HAP-1 (cell line): ENCODE data around the gene SRSF1.

Experiments used
- DNase-seq, 2 experiments: peaks; one replicate each; pipeline ENCODE4 v3.0.0-alpha.2; 2016 to 2020; ENCODE audit warnings: low spot score in 2 of 2
- H3K27me3 ChIP-seq: fragments of 250-450 bp; sonication (Bioruptor Pico); 2 replicates; pipeline ENCODE4 v1.5.1; 2020; ENCODE audit warnings: low read depth, mild to moderate bottlenecking, moderate library complexity
- H3K36me3 ChIP-seq: fragments of 250-450 bp; sonication (Bioruptor Pico); replicated peaks from 2 replicates; pipeline ENCODE4 v1.5.1; 2020; ENCODE audit warnings: mild to moderate bottlenecking
- H3K4me1 ChIP-seq: fragments of 250-450 bp; sonication (Bioruptor Pico); 2 replicates; pipeline ENCODE4 v1.5.1; 2020; ENCODE audit warnings: mild to moderate bottlenecking
- H3K4me3 ChIP-seq: fragments of 250-450 bp; sonication (Bioruptor Pico); 2 replicates; pipeline ENCODE4 v1.5.1; 2020; ENCODE audit warnings: mild to moderate bottlenecking, moderate library complexity
- H3K9me3 ChIP-seq: fragments of 250-450 bp; sonication (Bioruptor Pico); 2 replicates; pipeline ENCODE4 v1.5.1; 2020; ENCODE audit warnings: mild to moderate bottlenecking, moderate library complexity
- in situ Hi-C: fragments of 300-500 bp; cut with MboI; formaldehyde crosslinking; loops from 3 replicates; pipeline ENCODE4 v1.14.3; 2020; ENCODE audit warnings: low sequenced_read_pairs, inconsistent platforms, mixed read lengths

SRSF1 gene

DNA sequence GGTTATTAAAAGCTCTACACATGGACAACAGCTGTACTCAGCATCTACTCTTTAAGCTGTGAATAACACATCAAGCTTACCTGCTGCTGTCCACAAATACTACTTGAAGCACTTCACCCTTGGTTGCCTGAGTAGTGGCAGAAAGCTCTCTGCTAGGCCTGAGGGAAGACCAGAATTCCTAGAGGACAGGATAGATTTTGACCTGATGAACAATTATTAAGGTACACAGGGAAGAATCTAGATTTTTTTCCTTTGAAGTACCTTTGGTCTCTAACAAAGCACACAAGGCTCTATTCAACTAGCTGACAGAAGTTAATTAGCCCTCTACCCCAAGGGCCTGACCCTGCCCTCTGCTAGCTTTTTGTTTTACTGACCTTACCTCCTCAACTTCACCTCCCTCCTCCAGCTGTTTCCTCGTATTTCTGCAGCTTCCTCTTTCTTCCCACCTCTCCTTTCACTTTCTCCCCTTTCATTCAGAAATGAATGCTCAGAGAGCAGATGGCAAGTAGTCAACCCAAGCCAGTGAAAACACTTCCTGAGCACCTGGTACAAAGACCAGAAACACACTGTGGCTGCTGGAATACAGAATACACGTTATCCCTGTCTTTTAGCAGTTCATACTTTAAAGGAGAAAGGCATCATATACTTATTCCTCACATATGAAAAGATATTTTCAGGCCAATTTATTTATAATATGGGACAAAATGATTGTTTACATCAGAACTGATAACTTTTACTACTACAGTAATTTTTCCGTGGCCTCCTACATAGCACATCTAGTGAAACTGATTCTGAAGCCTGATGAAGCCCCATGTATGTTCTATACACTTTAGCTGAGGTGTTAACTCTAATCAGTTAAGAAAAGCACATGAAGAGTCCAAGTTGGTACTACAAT, 13.3 kb downstream of the SRSF1 start:
- H3K27me3 ChIP-seq, result no peaks in the 10 kb centered on the region
- H3K4me1 ChIP-seq, result peaks cover 18% of the 10 kb centered on the region
- no peaks in the 10 kb centered on the region for H3K9me3 ChIP-seq
- in situ Hi-C loops, result loop anchor here (10.0 kb wide), 1 partner anchor 99 kb away; no protein-coding TSS in a partner anchor
- H3K36me3 ChIP-seq, result peaks cover 21% of the 10 kb centered on the region
- H3K4me3 ChIP-seq, result no peak overlapping the region
- no peak for DNase-seq

DNA sequence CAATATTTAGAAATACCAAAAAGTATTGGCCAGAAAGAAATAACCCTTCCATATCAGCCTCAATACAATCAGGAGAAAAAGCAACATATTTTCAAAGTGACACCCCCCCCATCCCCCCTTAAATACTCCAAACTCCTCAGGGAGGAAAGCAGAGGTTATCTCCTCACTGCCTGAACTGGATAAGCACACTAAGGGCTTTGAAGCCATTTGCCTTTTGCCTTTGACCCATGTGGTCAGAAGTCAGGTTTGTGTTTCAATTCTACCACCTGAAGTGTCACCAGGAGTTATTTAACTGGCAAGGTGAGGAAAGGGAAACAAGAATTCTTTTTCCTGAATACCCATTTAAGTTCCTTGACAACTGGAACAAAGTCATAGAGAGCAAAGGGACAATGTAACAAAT, 15.5 kb downstream of the SRSF1 start:
- no peaks in the 10 kb centered on the region for H3K27me3 ChIP-seq
- H3K4me3 ChIP-seq, result no peak overlapping the region
- no peaks in the 10 kb centered on the region for H3K9me3 ChIP-seq
- in situ Hi-C loops, result loop anchor here (10.0 kb wide), 1 partner anchor 97 kb away; no protein-coding TSS in a partner anchor
- peaks cover 13% of the 10 kb centered on the region for H3K4me1 ChIP-seq
- peaks cover 1% of the 10 kb centered on the region; the same call in 1 of the 2 replicates for H3K36me3 ChIP-seq
- DNase-seq, result no peak

GRCh38 chr17:57990037-57990436, 17.0 kb downstream of the SRSF1 start:
- no peaks in the 10 kb centered on the region for H3K27me3 ChIP-seq
- no peaks in the 10 kb centered on the region for H3K9me3 ChIP-seq
- no peaks in the 10 kb centered on the region for H3K36me3 ChIP-seq
- in situ Hi-C loops, result loop anchor here (10.0 kb wide), 1 partner anchor 95 kb away; no protein-coding TSS in a partner anchor
- H3K4me1 ChIP-seq, result peaks cover 25% of the 10 kb centered on the region
- no peak overlapping the region for H3K4me3 ChIP-seq
- DNase-seq, result no peak

GRCh38 chr17:57988301-57989250, 18.5 kb downstream of the SRSF1 start:
- Histone ChIP-seq H3K4me1 (peaks cover 23% of the 10 kb centered on the region), H3K27me3 (no peaks in the 10 kb centered on the region), H3K36me3 (no peaks in the 10 kb centered on the region; the same call in 1 of the 2 replicates), H3K9me3 (no peaks in the 10 kb centered on the region), H3K4me3 (peak overlapping the region; percentile 74)
- in situ Hi-C loops, result no loop called here
- peak; percentile 64 to 77 for DNase-seq

DNA sequence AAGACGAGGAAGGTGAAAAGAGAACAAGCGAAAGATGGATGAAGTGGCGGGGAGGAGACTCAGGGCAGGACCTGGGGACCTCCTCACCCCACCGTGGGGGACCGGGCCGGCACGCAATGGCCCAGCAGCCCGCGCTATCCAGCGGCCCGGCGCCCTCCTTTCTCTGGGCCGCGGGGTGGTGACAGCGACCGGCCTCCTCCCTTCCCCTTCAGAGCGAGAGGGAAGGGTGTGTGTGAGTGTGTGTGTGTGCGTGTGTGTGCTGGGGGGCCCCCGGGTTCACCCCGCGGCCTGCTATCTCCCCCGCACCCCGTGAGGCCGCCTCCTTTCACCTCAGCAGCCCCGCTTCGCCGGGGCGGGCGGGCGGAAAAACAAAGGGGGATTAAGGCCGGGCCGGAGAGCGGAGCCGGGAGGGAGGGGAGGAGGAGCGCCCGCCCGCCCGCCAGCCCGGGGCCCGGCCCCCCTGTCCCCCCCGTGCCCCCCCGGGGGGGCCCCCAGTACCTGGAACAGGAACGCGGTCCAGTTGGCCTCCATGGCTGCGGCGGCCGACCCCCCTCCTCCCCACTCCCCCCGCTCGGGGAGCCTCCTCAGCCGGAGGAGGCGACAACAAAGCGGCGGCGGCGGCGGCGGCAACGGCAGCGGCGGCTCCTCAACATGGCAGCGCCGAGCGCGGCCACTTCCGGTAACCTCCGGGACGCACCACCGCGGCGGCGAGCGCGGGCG, 19.3 kb downstream of the SRSF1 start, which contains the start of gene VEZF1:
TSS of gene VEZF1 (minus strand) at position 674 of the 720 bp plus-strand sequence. CDS start at position 531, 143 bp downstream.
- peak; percentile 53 to 88 for DNase-seq
- Histone ChIP-seq H3K36me3 (no peaks in the 10 kb centered on the region; the same call in 1 of the 2 replicates), H3K27me3 (no peaks in the 10 kb centered on the region), H3K9me3 (no peaks in the 10 kb centered on the region), H3K4me3 (peak within 1 kb of the TSS; percentile 74), H3K4me1 (peaks cover 23% of the 10 kb centered on the region)
- in situ Hi-C loops, result no loop called here

- peak; percentile 48 to 58 for DNase-seq
- Histone ChIP-seq H3K4me3 (peak overlapping the region; percentile 74), H3K4me1 (peaks cover 23% of the 10 kb centered on the region), H3K9me3 (no peaks in the 10 kb centered on the region), H3K27me3 (no peaks in the 10 kb centered on the region), H3K36me3 (peaks cover 5% of the 10 kb centered on the region)
- in situ Hi-C loops, result no loop called here
Measured at GRCh38 chr17:57986841-57987580, 20.0 kb downstream of the SRSF1 start.

- no peak for DNase-seq
- H3K4me1 ChIP-seq, result peaks cover 22% of the 10 kb centered on the region
Measured at GRCh38 chr17:57985675-57985974, 21.4 kb downstream of the SRSF1 start.

DNA sequence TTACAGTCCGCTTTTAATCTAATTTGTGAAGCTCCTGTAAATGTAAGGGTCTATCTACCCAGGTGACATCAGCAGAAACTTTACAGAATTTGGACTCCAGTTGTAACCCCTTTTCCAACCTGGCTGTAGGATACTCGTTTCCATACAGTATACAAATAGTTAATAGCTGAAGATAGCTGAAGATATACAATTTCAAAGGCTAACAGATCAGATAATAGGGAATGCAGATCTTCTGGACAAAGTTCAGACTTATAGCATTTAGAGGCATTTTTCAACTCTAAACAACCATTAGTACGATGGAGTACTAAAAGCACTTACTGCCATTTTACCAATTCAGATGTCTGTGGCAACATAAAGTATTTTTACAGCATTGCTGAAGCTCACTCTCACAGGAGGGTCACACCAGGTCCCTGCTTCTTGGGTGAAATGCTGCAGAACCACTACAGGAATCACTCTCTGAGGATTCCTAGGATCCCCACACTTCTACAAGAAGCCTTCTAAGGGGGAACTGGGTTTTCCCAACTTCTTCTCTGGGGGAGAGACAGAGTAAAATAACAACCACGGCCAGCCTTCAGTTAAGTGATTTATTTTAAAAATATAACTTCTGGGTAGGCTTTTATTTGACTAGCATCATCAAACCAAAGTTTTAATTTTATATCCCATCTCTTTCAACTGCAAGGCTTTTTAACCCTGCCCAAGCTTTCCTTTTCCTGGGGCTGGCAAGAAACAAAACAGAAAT, 21.9 kb downstream of the SRSF1 start:
- no peak for DNase-seq
- in situ Hi-C loops, result no loop called here
- no peaks in the 10 kb centered on the region for H3K27me3 ChIP-seq
- peaks cover 9% of the 10 kb centered on the region for H3K36me3 ChIP-seq
- peaks cover 18% of the 10 kb centered on the region for H3K4me1 ChIP-seq
- H3K4me3 ChIP-seq, result no peak overlapping the region
- no peaks in the 10 kb centered on the region for H3K9me3 ChIP-seq

More at GRCh38 chr17:57985675-57985974, 21.4 kb downstream of the SRSF1 start:
- no peaks in the 10 kb centered on the region for H3K27me3 ChIP-seq
- no peaks in the 10 kb centered on the region for H3K9me3 ChIP-seq
- in situ Hi-C loops, result no loop called here
- H3K4me3 ChIP-seq, result 0 out of 2 replicates have a peak overlapping the region, but pooled peaks have one; percentile 6
- H3K36me3 ChIP-seq, result peaks cover 5% of the 10 kb centered on the region

- no peak for DNase-seq
- in situ Hi-C loops, result no loop called here
- no peaks in the 10 kb centered on the region for H3K9me3 ChIP-seq
- no peak overlapping the region for H3K4me3 ChIP-seq
- peaks cover 11% of the 10 kb centered on the region for H3K36me3 ChIP-seq
- H3K27me3 ChIP-seq, result no peaks in the 10 kb centered on the region
- peaks cover 18% of the 10 kb centered on the region for H3K4me1 ChIP-seq
Measured at GRCh38 chr17:57984261-57984890, 22.7 kb downstream of the SRSF1 start.

- H3K27me3 ChIP-seq, result no peaks in the 10 kb centered on the region
- no peak for DNase-seq
- peaks cover 17% of the 10 kb centered on the region for H3K36me3 ChIP-seq
- in situ Hi-C loops, result no loop called here
- H3K4me1 ChIP-seq, result peaks cover 14% of the 10 kb centered on the region
- no peak overlapping the region for H3K4me3 ChIP-seq
- H3K9me3 ChIP-seq, result no peaks in the 10 kb centered on the region
Measured at GRCh38 chr17:57983446-57983845, 23.6 kb downstream of the SRSF1 start.

DNA sequence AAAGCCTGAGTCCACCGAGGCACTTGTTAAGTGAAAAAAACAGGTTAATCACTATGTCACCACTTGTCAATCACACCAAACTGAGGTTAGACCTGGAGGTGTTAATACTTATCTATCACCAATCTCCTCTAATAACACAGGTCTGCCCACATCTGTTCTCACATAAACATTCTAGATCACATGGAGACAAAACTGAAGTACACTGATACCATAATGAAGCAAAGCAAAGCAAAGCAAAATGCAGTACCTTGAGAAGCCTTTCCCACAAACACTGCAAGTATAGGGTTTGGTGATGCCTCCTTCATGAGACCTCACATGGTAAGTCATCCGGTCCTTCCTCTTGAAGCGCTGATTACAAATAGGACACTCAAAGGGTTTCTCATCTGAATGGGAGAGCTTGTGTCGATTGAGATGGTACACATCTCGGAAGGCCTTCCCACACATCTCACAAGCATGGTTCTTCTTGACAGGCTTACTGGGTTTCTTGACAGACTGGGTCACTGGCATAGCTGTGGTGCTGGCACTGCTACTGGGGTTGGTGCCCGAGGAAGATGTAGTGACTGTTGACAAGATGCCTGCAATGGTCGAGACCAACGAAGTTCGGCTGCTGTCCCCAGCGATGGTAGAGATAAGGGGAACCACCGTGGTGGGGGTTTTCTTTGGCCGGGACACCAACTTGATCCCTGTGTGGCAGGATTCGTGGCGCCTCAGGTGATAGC, 24.4 kb downstream of the SRSF1 start:
- no peak for DNase-seq
- Histone ChIP-seq H3K4me1 (peaks cover 13% of the 10 kb centered on the region), H3K27me3 (no peaks in the 10 kb centered on the region), H3K9me3 (no peaks in the 10 kb centered on the region), H3K4me3 (no peak overlapping the region), H3K36me3 (peaks cover 23% of the 10 kb centered on the region)
- in situ Hi-C loops, result no loop called here
